ENCODE measurements around the gene EFEMP1. TPM values are rescaled to one million over a fixed set of nuclear protein-coding genes. Genes with fewer than 3 reads are reported as not detected.
A peak's percentile ranks its signal among the peaks of the same experiment; 100 is the strongest.

The EFEMP1 gene
- total RNA-seq, 1 experiment from 2014 or later = 0.15 TPM

GRCh38 chr2:55962915-55963314 is 39.3 kb upstream of the EFEMP1 start:
- ChIA-PET POLR2A (ENCODE audit: low non-redundant PET) (interaction anchor here (0.6 kb wide), 1 partner anchor 136 kb away, joined by 3 read pairs; no protein-coding TSS in a partner anchor), CTCF (interaction anchor here (0.7 kb wide), 1 partner anchor 101 kb away, joined by 3 read pairs; no protein-coding TSS in a partner anchor)
- no peak overlapping the region for H3K4me3 ChIP-seq (ENCODE audit: low read depth, low read length, poor library complexity, severe bottlenecking)
- no peak overlapping the region for H3K27ac ChIP-seq (ENCODE audit: low read depth, low read length, poor library complexity, severe bottlenecking)
- no peak for DNase-seq (ENCODE audit: low spot score)
- no peaks in the 10 kb centered on the region for H3K36me3 ChIP-seq (ENCODE audit: insufficient read depth, low read length, poor library complexity, severe bottlenecking)
- no peaks in the 10 kb centered on the region for H3K4me1 ChIP-seq (ENCODE audit: insufficient read depth, low read length, poor library complexity, severe bottlenecking)
- BruUV-seq (replicated peaks) = no TSS peak
- no peaks in the 10 kb centered on the region for H3K9me3 ChIP-seq (ENCODE audit: low read depth, low read length, poor library complexity, severe bottlenecking)
- peaks cover 27% of the 10 kb centered on the region for H3K27me3 ChIP-seq (replicated peaks; ENCODE audit: insufficient read depth, low read depth, low read length, poor library complexity)
- intact Hi-C loops (cut with micrococcal nuclease; ENCODE audit: unreplicated experiment) = no loop called here
- no peak for TF ChIP-seq EZH2 (IDR thresholded peaks at IDR 0.05; ENCODE audit: borderline replicate concordance, low read depth, low read length, poor library complexity, severe bottlenecking)
- TF ChIP-seq, protein P1, sequence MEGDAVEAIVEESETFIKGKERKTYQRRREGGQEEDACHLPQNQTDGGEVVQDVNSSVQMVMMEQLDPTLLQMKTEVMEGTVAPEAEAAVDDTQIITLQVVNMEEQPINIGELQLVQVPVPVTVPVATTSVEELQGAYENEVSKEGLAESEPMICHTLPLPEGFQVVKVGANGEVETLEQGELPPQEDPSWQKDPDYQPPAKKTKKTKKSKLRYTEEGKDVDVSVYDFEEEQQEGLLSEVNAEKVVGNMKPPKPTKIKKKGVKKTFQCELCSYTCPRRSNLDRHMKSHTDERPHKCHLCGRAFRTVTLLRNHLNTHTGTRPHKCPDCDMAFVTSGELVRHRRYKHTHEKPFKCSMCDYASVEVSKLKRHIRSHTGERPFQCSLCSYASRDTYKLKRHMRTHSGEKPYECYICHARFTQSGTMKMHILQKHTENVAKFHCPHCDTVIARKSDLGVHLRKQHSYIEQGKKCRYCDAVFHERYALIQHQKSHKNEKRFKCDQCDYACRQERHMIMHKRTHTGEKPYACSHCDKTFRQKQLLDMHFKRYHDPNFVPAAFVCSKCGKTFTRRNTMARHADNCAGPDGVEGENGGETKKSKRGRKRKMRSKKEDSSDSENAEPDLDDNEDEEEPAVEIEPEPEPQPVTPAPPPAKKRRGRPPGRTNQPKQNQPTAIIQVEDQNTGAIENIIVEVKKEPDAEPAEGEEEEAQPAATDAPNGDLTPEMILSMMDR (conservative IDR thresholded peaks at IDR 0.05; ENCODE audit: low read depth, low read length) = no peak

DNA sequence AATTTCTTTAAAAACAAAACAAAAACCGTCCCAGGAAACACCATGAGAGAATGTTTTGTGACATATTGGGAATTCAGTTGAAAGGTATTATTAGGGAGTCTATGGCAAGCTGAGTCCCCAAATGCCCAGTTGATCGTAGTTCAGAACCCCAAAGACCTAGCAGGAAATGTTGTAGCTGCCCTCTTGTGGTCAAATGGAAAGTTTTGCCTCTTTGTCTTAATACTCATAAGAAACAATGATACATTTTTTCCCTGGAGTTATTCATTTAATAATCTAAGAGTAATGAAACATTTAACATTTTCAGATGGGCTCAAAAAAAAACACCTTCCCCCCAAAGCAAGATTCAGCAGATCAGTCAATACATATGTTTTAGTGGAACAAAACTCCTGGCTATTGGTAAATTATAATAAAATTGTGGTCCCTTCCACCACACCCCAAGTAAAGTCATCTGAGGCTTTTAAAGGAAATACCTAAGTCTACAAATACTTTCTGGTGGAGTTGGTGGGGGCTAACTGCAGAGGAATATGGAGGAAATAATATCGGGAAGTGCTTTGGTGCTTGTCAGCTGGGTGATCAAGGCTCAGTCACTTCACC is 37.8 kb upstream of the EFEMP1 start:
- peak; percentile 54 for DNase-seq (ENCODE audit: low spot score)
- no peaks in the 10 kb centered on the region for H3K9me3 ChIP-seq (ENCODE audit: low read depth, low read length, poor library complexity, severe bottlenecking)
- no peaks in the 10 kb centered on the region for H3K4me1 ChIP-seq (ENCODE audit: insufficient read depth, low read length, poor library complexity, severe bottlenecking)
- H3K27me3 ChIP-seq (replicated peaks; ENCODE audit: insufficient read depth, low read depth, low read length, poor library complexity) = peaks cover 16% of the 10 kb centered on the region
- H3K4me3 ChIP-seq (ENCODE audit: low read depth, low read length, poor library complexity, severe bottlenecking) = no peak overlapping the region
- CTCF ChIA-PET = interaction anchor here (0.7 to 1.5 kb wide), 2 partner anchors 174 to 190 kb away, joined by 3 to 14 read pairs; no protein-coding TSS in a partner anchor
- intact Hi-C loops (cut with micrococcal nuclease; ENCODE audit: unreplicated experiment) = loop anchor here (1.0 to 2.0 kb wide), 2 partner anchors 190 to 243 kb away; no protein-coding TSS in a partner anchor
- no peaks in the 10 kb centered on the region for H3K36me3 ChIP-seq (ENCODE audit: insufficient read depth, low read length, poor library complexity, severe bottlenecking)
- no peak overlapping the region for H3K27ac ChIP-seq (ENCODE audit: low read depth, low read length, poor library complexity, severe bottlenecking)
- POLR2A ChIA-PET (ENCODE audit: low non-redundant PET) = no interaction called here
- no peak for TF ChIP-seq EZH2 (IDR thresholded peaks at IDR 0.05; ENCODE audit: borderline replicate concordance, low read depth, low read length, poor library complexity, severe bottlenecking)
- TF ChIP-seq, protein P1 (conservative IDR thresholded peaks at IDR 0.05; ENCODE audit: low read depth, low read length) = peak; percentile 74
- no TSS peak for BruUV-seq (replicated peaks)

GRCh38 chr2:55958756-55959155 is 35.2 kb upstream of the EFEMP1 start:
- BruUV-seq (replicated peaks) = no TSS peak
- TF ChIP-seq, protein P1 (conservative IDR thresholded peaks at IDR 0.05; ENCODE audit: low read depth, low read length) = no peak
- no peak for TF ChIP-seq EZH2 (IDR thresholded peaks at IDR 0.05; ENCODE audit: borderline replicate concordance, low read depth, low read length, poor library complexity, severe bottlenecking)
- H3K9me3 ChIP-seq (ENCODE audit: low read depth, low read length, poor library complexity, severe bottlenecking) = no peaks in the 10 kb centered on the region
- DNase-seq (ENCODE audit: low spot score) = no peak
- ChIA-PET POLR2A (ENCODE audit: low non-redundant PET) (no interaction called here), CTCF (no interaction called here)
- intact Hi-C loops (cut with micrococcal nuclease; ENCODE audit: unreplicated experiment) = no loop called here
- H3K27ac ChIP-seq (ENCODE audit: low read depth, low read length, poor library complexity, severe bottlenecking) = no peak overlapping the region
- H3K36me3 ChIP-seq (ENCODE audit: insufficient read depth, low read length, poor library complexity, severe bottlenecking) = no peaks in the 10 kb centered on the region
- H3K27me3 ChIP-seq (replicated peaks; ENCODE audit: insufficient read depth, low read depth, low read length, poor library complexity) = peaks cover 21% of the 10 kb centered on the region
- H3K4me3 ChIP-seq (ENCODE audit: low read depth, low read length, poor library complexity, severe bottlenecking) = no peak overlapping the region
- H3K4me1 ChIP-seq (ENCODE audit: insufficient read depth, low read length, poor library complexity, severe bottlenecking) = no peaks in the 10 kb centered on the region

All from A673 (cell line).